ENCODE data around the gene SPAG9.
"Not testable (repeated sequence)": the region's sequence is repeated elsewhere in the genome, so short reads cannot be mapped to it uniquely, and the experiment has no call there.

Gene SPAG9

GRCh38 chr17:50949989-50950877 is 170.4 kb downstream of the SPAG9 start:
- DNase-seq, result peak; percentile 64

- no peak for DNase-seq
These were observed 171.3 kb downstream of the SPAG9 start for GRCh38 chr17:50949128-50949988.

- no peak for DNase-seq
These were observed 172.0 kb downstream of the SPAG9 start for GRCh38 chr17:50948711-50949110.

GRCh38 chr17:50947782-50948543 is 172.7 kb downstream of the SPAG9 start:
- no peak for DNase-seq

- no peak for DNase-seq
These were observed 173.5 kb downstream of the SPAG9 start for GRCh38 chr17:50946891-50947781.

GRCh38 chr17:50946223-50946890 is 174.3 kb downstream of the SPAG9 start:
- DNase-seq, result no peak

- DNase-seq, result no peak
These were observed 174.9 kb downstream of the SPAG9 start for GRCh38 chr17:50945779-50946222.

GRCh38 chr17:50944902-50945720 is 175.6 kb downstream of the SPAG9 start:
- no peak for DNase-seq

- peak; percentile 73 for DNase-seq
These were observed 176.4 kb downstream of the SPAG9 start for GRCh38 chr17:50944054-50944901.

- no peak for DNase-seq
These were observed 177.1 kb downstream of the SPAG9 start for GRCh38 chr17:50943575-50943933.

- not testable (repeated sequence) for DNase-seq
These were observed 179.0 kb downstream of the SPAG9 start for GRCh38 chr17:50941676-50942048.

GRCh38 chr17:50939795-50940684 is 180.6 kb downstream of the SPAG9 start:
- DNase-seq, result no peak

GRCh38 chr17:50939542-50939794 is 181.2 kb downstream of the SPAG9 start:
- no peak for DNase-seq

GRCh38 chr17:50938821-50939541 is 181.7 kb downstream of the SPAG9 start:
- DNase-seq, result no peak

GRCh38 chr17:50935996-50936266 is 184.7 kb downstream of the SPAG9 start:
- no peak for DNase-seq

- DNase-seq, result peak; percentile 56
These were observed 185.3 kb downstream of the SPAG9 start for GRCh38 chr17:50935221-50935995.

GRCh38 chr17:50934672-50935220 is 185.9 kb downstream of the SPAG9 start:
- DNase-seq, result no peak
